Heart right ventricle (tissue), 16 donors: ENCODE results near the gene RB1. TPM values are rescaled to one million over a fixed set of nuclear protein-coding genes. Genes with fewer than 3 reads are reported as not detected.

Experiments used
- ATAC-seq, 8 donors: fragments of 200-7000 bp; cut with Tn5 transposase; one replicate each; pipeline ENCODE4 v1.9.1; 2020; ENCODE audit warnings: mild to moderate bottlenecking in 8 of 8, moderate library complexity in 8 of 8, moderate number of reproducible peaks in 1 of 8
- DNase-seq, 2 donors: peaks; one replicate each; pipeline ENCODE4 v3.0.0-alpha.2; 2020
- H3K27ac ChIP-seq, 10 donors: fragments of 200-600 bp; sonication (generic) in 2 of 10; one replicate each; pipeline versions ENCODE4 v1.5.0 to v1.8.0; 2020 to 2022; ENCODE audit warnings: mild to moderate bottlenecking in 3 of 10
- H3K27me3 ChIP-seq, 7 donors: fragments of 200-600 bp; one replicate each; pipeline ENCODE4 v1.8.0; 2021 to 2022; ENCODE audit warnings: mild to moderate bottlenecking in 2 of 7
- H3K36me3 ChIP-seq, 9 donors: fragments of 200-600 bp; sonication (generic) in 1 of 9; one replicate each; pipeline versions ENCODE4 v1.5.0 to v1.8.0; 2020 to 2022; ENCODE audit warnings: mild to moderate bottlenecking in 2 of 9
- H3K4me1 ChIP-seq, 9 donors: fragments of 200-600 bp; sonication (generic) in 1 of 9; one replicate each; pipeline versions ENCODE4 v1.5.0 to v1.8.0; 2020 to 2022; ENCODE audit warnings: mild to moderate bottlenecking in 4 of 9
- H3K4me3 ChIP-seq, 10 donors: fragments of 200-600 bp; sonication (generic) in 2 of 10; one replicate each; pipeline versions ENCODE4 v1.5.0 to v1.8.0; 2020 to 2022; ENCODE audit warnings: mild to moderate bottlenecking in 7 of 10, moderate library complexity in 2 of 10
- H3K9me3 ChIP-seq, 11 donors: fragments of 200-600 bp in 10 of 11; sonication (generic) in 2 of 11; one replicate each; pipeline versions ENCODE4 v1.5.0 to v1.8.0; 2013 to 2022; ENCODE audit warnings: mild to moderate bottlenecking in 2 of 11, control low read depth in 1 of 11, moderate library complexity in 1 of 11
- WGBS, 2 donors: extraction: QIAGEN DNeasy Blood & Tissue Kit; methylation state at CpG; one replicate each; pipeline ENCODE4 v1.1.7; 2013; ENCODE audit warnings: inconsistent platforms in 1 of 2; 5-methylcytosine and 5-hydroxymethylcytosine counted together
- intact Hi-C, 10 donors: fragments of 100-400 bp; cut with DNase I; formaldehyde crosslinking; loops; one replicate each; pipeline versions ENCODE4 v1.11.1 to v1.14.2; 2022
- polyA plus RNA-seq, 2 donors: library from polyadenylated mRNA; stranded (reverse); fragments of 200-250 nt; gene quantifications; one replicate each; pipeline ENCODE4 v1.2.3, GENCODE V29; 2013
- total RNA-seq, 10 donors: library from RNA; stranded (reverse); fragmentation: NEBNext Ultra II Directional in 3 of 10; extraction: Animal tissue kit (Norgen Biotek cat#: 25700) in 3 of 10; gene quantifications; one replicate each; pipeline versions ENCODE4 v1.2.1 to v1.2.4, GENCODE V29; 2021 to 2023
- TF ChIP-seq, protein P1 (sequence below), 9 donors: fragments of 200-600 bp; sonication (generic) in 2 of 9; IDR thresholded peaks; one replicate each; pipeline versions ENCODE4 v1.5.0 to v1.8.0; 2021 to 2022; ENCODE audit warnings: antibody characterized with exemption in 9 of 9, mild to moderate bottlenecking in 5 of 9, moderate library complexity in 1 of 9
- donor health status: Arrhythmogenic right ventricular cardiomyopathy.
- donor health status: ischemic (EF 13 %, LVEDD 7.1; RV severe dilation, severe dysfunction).
- donor health status: healthy with polysubstance abuse.
- donor health status: DM: no; HTN: yes; CAD: no.
- donor health status: DM: no; HTN: no; CAD: no.
- donor health status: ischemic (EF 25% LVEDD 6.9; RV normal size, moderate dysfunction).
- donor health status: ischemic (EF 25% LVEDD 5.7; RV mildly dilated, moderate dysfunction).
- donor health status: healthy.
- donor health status: DM: yes; HTN: yes; CAD: no.
- donor health status: Ischemic cardiomyopathy.
- donor health status: ischemic (EF 35%, LVEDD 5.7; RV mildly dilated, moderate dysfunction).
- donor health status: nonischemic (EF 11% LVEDD 7.7; RV severe dilation, severe dysfunction).
- donor health status: DM: yes; HTN: yes; CAD: no.
- donor health status: PGD.
- donor health status: ischemic (EF 29% LVEDD 5.4; RV normal size, mild dysfunction).
- donor health status: nonischemic (EF 23%, LVEDD 6.1; RV moderate dilation, normal function).

RB1 gene
- total and polyA plus RNA-seq, 12 donors, result 12.1 to 42.0 (median 25.9) TPM

- no peak for DNase-seq
- H3K9me3 ChIP-seq, result no peaks in the 10 kb centered on the region
- H3K4me1 ChIP-seq, result peaks cover 0 to 98% (median 45%) of the 10 kb centered on the region in 9 donors
- ATAC-seq, result peak in 6 of 8 donors; percentile 22 to 64 (median 29)
- TF ChIP-seq, protein P1, sequence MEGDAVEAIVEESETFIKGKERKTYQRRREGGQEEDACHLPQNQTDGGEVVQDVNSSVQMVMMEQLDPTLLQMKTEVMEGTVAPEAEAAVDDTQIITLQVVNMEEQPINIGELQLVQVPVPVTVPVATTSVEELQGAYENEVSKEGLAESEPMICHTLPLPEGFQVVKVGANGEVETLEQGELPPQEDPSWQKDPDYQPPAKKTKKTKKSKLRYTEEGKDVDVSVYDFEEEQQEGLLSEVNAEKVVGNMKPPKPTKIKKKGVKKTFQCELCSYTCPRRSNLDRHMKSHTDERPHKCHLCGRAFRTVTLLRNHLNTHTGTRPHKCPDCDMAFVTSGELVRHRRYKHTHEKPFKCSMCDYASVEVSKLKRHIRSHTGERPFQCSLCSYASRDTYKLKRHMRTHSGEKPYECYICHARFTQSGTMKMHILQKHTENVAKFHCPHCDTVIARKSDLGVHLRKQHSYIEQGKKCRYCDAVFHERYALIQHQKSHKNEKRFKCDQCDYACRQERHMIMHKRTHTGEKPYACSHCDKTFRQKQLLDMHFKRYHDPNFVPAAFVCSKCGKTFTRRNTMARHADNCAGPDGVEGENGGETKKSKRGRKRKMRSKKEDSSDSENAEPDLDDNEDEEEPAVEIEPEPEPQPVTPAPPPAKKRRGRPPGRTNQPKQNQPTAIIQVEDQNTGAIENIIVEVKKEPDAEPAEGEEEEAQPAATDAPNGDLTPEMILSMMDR (IDR thresholded peaks at IDR 0.05), result no peak
- peak overlapping the region; percentile 12 to 93 (median 78) for H3K27ac ChIP-seq
- 42 to 67% methylated on average over 2 of the region's 2 CpGs for whole genome bisulfite sequencing, 2 donors
- no peaks in the 10 kb centered on the region for H3K27me3 ChIP-seq
- H3K36me3 ChIP-seq, result peaks cover 0 to 10% (median 0%) of the 10 kb centered on the region in 9 donors
- intact Hi-C loops, result loop anchor here in 7 of 10 donors (1.0 to 10.0 kb wide), 10 partner anchors 8 to 182 kb away; partner anchors contain the start of gene RCBTB2 (in 1 of the 7)
- peak overlapping the region in 7 of 10 donors; percentile 16 to 68 (median 23) for H3K4me3 ChIP-seq
These were observed 99.6 kb downstream of the RB1 start for GRCh38 chr13:48403151-48403631.

DNA sequence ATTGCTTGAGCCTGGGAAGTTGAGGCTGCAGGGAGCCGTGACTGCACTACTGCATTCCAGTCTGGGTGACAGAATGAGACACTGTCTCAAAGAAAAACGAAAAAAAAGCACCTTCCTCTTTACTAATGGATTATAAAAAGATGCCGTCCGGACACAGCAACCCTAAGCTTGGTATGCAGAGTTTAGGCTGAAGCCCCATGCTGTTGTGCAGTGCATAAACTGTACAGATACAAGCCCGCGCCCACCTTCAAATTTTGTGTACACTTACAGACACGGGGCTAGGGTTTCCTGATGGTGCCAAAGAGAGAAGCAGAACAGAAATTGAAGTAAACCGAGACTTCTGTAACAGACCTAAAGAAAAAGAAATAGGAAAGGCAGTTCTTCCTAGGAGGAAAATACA is 100.4 kb downstream of the RB1 start:
- Histone ChIP-seq H3K9me3 (no peaks in the 10 kb centered on the region), H3K36me3 (peaks cover 0 to 10% (median 0%) of the 10 kb centered on the region in 9 donors), H3K4me3 (peak overlapping the region in 8 of 10 donors; percentile 2 to 68 (median 22)), H3K4me1 (peaks cover 0 to 98% (median 38%) of the 10 kb centered on the region in 9 donors), H3K27ac (peak overlapping the region; percentile 12 to 93 (median 78)), H3K27me3 (no peaks in the 10 kb centered on the region)
- TF ChIP-seq, protein P1 (IDR thresholded peaks at IDR 0.05), result no peak
- WGBS, 2 donors, result 74 to 80% methylated on average over 8 of the region's 8 CpGs
- DNase-seq, result no peak
- intact Hi-C loops, result loop anchor here in 7 of 10 donors (1.0 to 10.0 kb wide), 10 partner anchors 7 to 181 kb away; partner anchors contain the start of gene RCBTB2 (in 1 of the 7)
- peak in 2 of 8 donors; percentile 18 to 19 for ATAC-seq

DNA sequence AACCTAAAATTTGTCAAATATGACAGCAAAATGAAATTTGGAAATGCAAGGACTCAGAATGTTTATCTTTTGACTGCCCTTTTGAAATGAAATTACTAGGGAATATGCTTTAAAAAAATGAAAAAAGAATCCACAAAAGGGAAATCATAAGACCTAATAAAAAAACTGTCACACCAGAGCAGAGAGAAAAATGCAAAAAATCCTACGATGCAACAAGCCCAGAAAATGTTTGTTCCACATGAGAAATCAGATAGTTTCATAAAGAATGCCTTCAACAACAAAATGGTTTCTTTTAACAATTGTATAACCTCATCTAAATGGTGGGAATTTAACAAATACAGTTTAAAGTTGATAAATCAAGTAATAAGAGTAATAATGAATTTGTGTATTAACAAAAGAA is 101.4 kb downstream of the RB1 start:
- DNase-seq (no peak), ATAC-seq (no peak)
- peaks cover 0 to 95% (median 30%) of the 10 kb centered on the region in 9 donors for H3K4me1 ChIP-seq
- intact Hi-C loops, result loop anchor here in 7 of 10 donors (5.0 to 10.0 kb wide), 8 partner anchors 43 to 180 kb away; no protein-coding TSS in a partner anchor
- TF ChIP-seq, protein P1 (IDR thresholded peaks at IDR 0.05), result no peak
- H3K4me3 ChIP-seq, result peak overlapping the region in 6 of 10 donors; percentile 16 to 68 (median 26)
- no peaks in the 10 kb centered on the region for H3K9me3 ChIP-seq
- peaks cover 0 to 10% (median 0%) of the 10 kb centered on the region in 9 donors for H3K36me3 ChIP-seq
- 51 to 57% methylated on average over 1 of the region's 1 CpG for WGBS, 2 donors
- H3K27me3 ChIP-seq, result no peaks in the 10 kb centered on the region
- H3K27ac ChIP-seq, result peak overlapping the region in 9 of 10 donors; percentile 57 to 93 (median 81)

GRCh38 chr13:48405875-48406274 is 102.3 kb downstream of the RB1 start:
- DNase-seq (no peak), ATAC-seq (no peak)
- H3K9me3 ChIP-seq, result no peaks in the 10 kb centered on the region
- peak overlapping the region in 7 of 10 donors; percentile 24 to 93 (median 86) for H3K27ac ChIP-seq
- H3K4me1 ChIP-seq, result peaks cover 0 to 87% (median 20%) of the 10 kb centered on the region in 9 donors
- no peaks in the 10 kb centered on the region for H3K27me3 ChIP-seq
- intact Hi-C loops, result loop anchor here in 4 of 10 donors (10.0 kb wide), 4 partner anchors 89 to 179 kb away; no protein-coding TSS in a partner anchor
- peaks cover 0 to 10% (median 0%) of the 10 kb centered on the region in 9 donors for H3K36me3 ChIP-seq
- TF ChIP-seq, protein P1 (IDR thresholded peaks at IDR 0.05), result no peak
- peak overlapping the region in 4 of 10 donors; percentile 26 to 68 (median 28) for H3K4me3 ChIP-seq
